Activated effector memory CD4-positive, alpha-beta T cell treated with Interleukin-2 at 50 U/mL for 16 hours (primary cell): ENCODE results near the gene TMEM14C.

Experiments used
- DNase-seq: peaks from one replicate; pipeline ENCODE4 v3.0.0-alpha.2; 2020

TMEM14C gene

GRCh38 chr6:10771371-10771894 lies 48.6 kb downstream of the TMEM14C start:
- no peak for DNase-seq

- DNase-seq: no peak
These were observed 55.4 kb downstream of the TMEM14C start for GRCh38 chr6:10778230-10778629.

GRCh38 chr6:10779076-10779475 lies 56.2 kb downstream of the TMEM14C start:
- no peak for DNase-seq
